ENCODE measurements around the gene INPP5A. TPM values are rescaled to one million over a fixed set of nuclear protein-coding genes. Genes with fewer than 3 reads are reported as not detected.
"Not testable (repeated sequence)": the region's sequence is repeated elsewhere in the genome, so short reads cannot be mapped to it uniquely, and the experiment has no call there.

The INPP5A gene
- total RNA-seq, 1 experiment from 2014 or later, result 16.6 TPM

- Mint-ChIP-seq H3K4me3 (ENCODE audit: low read depth, unreplicated experiment) (no peak overlapping the region), H3K4me1 (ENCODE audit: low read depth, unreplicated experiment) (no peaks in the 10 kb centered on the region), H3K27me3 (ENCODE audit: unreplicated experiment) (peaks cover 48% of the 10 kb centered on the region), H3K27ac (ENCODE audit: unreplicated experiment) (no peak overlapping the region), H3K36me3 (ENCODE audit: insufficient read depth, unreplicated experiment) (no peaks in the 10 kb centered on the region), H3K9me3 (ENCODE audit: low read depth, unreplicated experiment) (no peaks in the 10 kb centered on the region)
- CTCF ChIA-PET, result no interaction called here
- TF ChIP-seq, protein P1, sequence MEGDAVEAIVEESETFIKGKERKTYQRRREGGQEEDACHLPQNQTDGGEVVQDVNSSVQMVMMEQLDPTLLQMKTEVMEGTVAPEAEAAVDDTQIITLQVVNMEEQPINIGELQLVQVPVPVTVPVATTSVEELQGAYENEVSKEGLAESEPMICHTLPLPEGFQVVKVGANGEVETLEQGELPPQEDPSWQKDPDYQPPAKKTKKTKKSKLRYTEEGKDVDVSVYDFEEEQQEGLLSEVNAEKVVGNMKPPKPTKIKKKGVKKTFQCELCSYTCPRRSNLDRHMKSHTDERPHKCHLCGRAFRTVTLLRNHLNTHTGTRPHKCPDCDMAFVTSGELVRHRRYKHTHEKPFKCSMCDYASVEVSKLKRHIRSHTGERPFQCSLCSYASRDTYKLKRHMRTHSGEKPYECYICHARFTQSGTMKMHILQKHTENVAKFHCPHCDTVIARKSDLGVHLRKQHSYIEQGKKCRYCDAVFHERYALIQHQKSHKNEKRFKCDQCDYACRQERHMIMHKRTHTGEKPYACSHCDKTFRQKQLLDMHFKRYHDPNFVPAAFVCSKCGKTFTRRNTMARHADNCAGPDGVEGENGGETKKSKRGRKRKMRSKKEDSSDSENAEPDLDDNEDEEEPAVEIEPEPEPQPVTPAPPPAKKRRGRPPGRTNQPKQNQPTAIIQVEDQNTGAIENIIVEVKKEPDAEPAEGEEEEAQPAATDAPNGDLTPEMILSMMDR (IDR thresholded peaks at IDR 0.05; ENCODE audit: unreplicated experiment), result no peak
- no peak for DNase-seq
- intact Hi-C loops (cut with micrococcal nuclease; ENCODE audit: unreplicated experiment), result no loop called here
- no TSS peak for BruUV-seq (replicated peaks)
These were observed 280.2 kb downstream of the INPP5A start for GRCh38 chr10:132817701-132818211.

DNA sequence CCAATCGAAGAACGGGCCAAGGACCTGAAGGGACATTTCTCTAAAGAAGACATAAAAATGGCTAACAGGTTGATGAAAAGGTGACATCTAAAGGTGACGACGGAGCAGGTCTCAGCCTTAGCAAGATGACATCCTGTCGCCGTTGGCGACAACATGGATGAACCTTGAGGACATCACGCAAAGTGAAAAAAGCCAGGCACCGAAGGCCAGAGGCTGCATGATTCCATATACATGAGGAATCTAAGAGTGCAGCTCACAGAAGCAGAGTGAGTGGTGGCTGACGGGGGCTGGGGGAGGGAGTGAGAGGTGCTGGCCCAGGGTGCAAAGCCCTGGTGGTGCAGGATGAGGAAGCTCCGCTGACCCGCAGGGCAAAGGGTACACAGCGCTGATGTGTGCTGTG is 282.5 kb downstream of the INPP5A start:
- Mint-ChIP-seq H3K4me1 (ENCODE audit: low read depth, unreplicated experiment) (no peaks in the 10 kb centered on the region), H3K27ac (ENCODE audit: unreplicated experiment) (no peak overlapping the region), H3K27me3 (ENCODE audit: unreplicated experiment) (peaks cover 37% of the 10 kb centered on the region), H3K36me3 (ENCODE audit: insufficient read depth, unreplicated experiment) (no peaks in the 10 kb centered on the region), H3K4me3 (ENCODE audit: low read depth, unreplicated experiment) (no peak overlapping the region), H3K9me3 (ENCODE audit: low read depth, unreplicated experiment) (no peaks in the 10 kb centered on the region)
- CTCF ChIA-PET, result no interaction called here
- intact Hi-C loops (cut with micrococcal nuclease; ENCODE audit: unreplicated experiment), result no loop called here
- DNase-seq, result no peak
- TF ChIP-seq, protein P1 (IDR thresholded peaks at IDR 0.05; ENCODE audit: unreplicated experiment), result no peak
- BruUV-seq (replicated peaks), result no TSS peak

DNA sequence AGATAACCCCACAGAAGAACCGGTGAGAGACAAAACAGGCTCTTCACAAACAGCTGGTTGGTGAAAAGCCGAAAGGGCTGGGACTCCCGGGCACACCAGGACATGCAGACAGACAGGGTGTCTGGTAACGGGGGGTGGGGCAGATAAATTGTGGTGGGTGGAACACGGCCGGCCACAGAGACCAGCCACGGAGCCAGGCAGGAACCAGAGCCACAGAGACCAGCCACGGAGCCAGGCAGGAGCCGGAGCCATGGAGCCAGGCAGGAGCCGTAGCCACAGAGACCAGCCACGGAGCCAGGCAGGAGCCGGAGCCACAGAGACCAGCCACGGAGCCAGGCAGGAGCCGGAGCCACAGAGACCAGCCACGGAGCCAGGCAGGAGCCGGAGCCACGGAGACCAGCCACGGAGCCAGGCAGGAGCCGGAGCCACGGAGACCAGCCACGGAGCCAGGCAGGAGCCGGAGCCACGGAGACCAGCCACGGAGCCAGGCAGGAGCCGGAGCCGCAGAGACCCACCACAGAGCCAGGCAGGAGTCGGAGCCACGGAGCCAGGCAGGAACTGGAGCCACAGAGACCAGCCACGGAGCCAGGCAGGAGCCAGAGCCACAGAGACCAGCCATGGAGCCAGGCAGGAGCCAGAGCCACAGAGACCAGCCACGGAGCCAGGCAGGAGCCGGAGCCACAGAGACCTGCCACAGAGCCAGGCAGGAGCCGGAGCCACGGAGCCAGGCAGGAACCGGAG is 288.4 kb downstream of the INPP5A start:
- not testable (repeated sequence) for H3K36me3 Mint-ChIP-seq (ENCODE audit: insufficient read depth, unreplicated experiment); BruUV-seq (replicated peaks)
- CTCF ChIA-PET, result interaction anchor here (0.5 kb wide), 1 partner anchor 379 kb away, joined by 3 read pairs; no protein-coding TSS in a partner anchor

DNA sequence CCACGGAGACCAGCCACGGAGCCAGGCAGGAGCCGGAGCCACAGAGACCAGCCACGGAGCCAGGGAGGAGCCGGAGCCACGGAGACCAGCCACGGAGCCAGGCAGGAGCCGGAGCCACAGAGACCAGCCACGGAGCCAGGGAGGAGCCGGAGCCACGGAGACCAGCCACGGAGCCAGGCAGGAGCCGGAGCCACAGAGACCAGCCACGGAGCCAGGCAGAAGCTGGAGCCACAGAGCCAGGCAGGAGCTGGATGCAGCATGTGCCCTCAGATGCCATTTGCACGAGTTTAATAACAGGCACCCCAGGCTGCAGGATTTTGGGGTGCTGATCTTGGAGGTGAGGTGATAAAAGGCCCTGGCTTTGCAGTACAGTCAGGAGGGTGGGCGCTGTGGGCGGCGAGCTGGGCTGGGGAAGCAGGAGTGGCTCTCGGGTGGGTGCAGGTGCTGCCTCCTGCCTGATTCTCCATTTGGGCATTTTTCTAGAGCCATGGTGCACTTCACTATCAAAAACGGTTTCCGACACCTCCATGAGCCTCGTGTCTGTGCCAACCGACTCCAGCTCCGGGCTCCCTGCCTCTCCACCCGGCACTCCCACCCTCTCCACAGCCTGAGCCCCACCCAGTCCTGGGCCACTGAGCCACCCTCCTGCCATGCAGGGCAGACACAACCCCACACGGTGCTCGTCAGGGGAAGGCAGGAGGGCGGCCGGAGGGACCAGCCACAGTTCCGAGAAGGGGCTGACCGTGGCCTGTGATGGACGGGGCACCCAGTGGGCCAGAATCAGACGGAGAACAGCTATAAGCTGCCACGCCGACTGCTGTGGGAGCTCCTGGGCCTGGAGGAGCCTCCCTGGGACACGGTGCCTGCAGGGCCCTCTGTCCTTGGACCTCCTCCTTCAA is 289.2 kb downstream of the INPP5A start:
- CTCF ChIA-PET, result no interaction called here
- BruUV-seq (replicated peaks), result no TSS peak
- intact Hi-C loops (cut with micrococcal nuclease; ENCODE audit: unreplicated experiment), result no loop called here
- H3K4me1 Mint-ChIP-seq (ENCODE audit: low read depth, unreplicated experiment), result no peaks in the 10 kb centered on the region
- H3K36me3 Mint-ChIP-seq (ENCODE audit: insufficient read depth, unreplicated experiment), result no peaks in the 10 kb centered on the region
- no peak overlapping the region for H3K4me3 Mint-ChIP-seq (ENCODE audit: low read depth, unreplicated experiment)
- no peak overlapping the region for H3K27ac Mint-ChIP-seq (ENCODE audit: unreplicated experiment)
- no peak for DNase-seq
- peaks cover 5% of the 10 kb centered on the region for H3K9me3 Mint-ChIP-seq (ENCODE audit: low read depth, unreplicated experiment)
- TF ChIP-seq, protein P1 (IDR thresholded peaks at IDR 0.05; ENCODE audit: unreplicated experiment), result no peak
- peaks cover 41% of the 10 kb centered on the region for H3K27me3 Mint-ChIP-seq (ENCODE audit: unreplicated experiment)

More for the DNA sequence above, 288.4 kb downstream of the INPP5A start:
- DNase-seq; H3K4me3 Mint-ChIP-seq (ENCODE audit: low read depth, unreplicated experiment); H3K9me3 Mint-ChIP-seq (ENCODE audit: low read depth, unreplicated experiment); H3K4me1 Mint-ChIP-seq (ENCODE audit: low read depth, unreplicated experiment); H3K27ac Mint-ChIP-seq (ENCODE audit: unreplicated experiment); intact Hi-C loops (cut with micrococcal nuclease; ENCODE audit: unreplicated experiment): not testable (repeated sequence)
- peaks cover 32% of the 10 kb centered on the region for H3K27me3 Mint-ChIP-seq (ENCODE audit: unreplicated experiment)

Measured in Calu3 (cell line).